Transverse colon (tissue), 4 donors: ENCODE results near the gene SPACA1. TPM values are rescaled to one million over a fixed set of nuclear protein-coding genes. Genes with fewer than 3 reads are reported as not detected.

Experiments used
- DNase-seq: peaks from one replicate; pipeline ENCODE4 v3.0.0-alpha.2; 2019
- H3K27ac ChIP-seq, 4 donors: fragments of 200-600 bp; sonication (generic); 2 replicates each; pipeline ENCODE4 v1.5.1; 2016 to 2018; ENCODE audit warnings: inconsistent platforms in 4 of 4
- H3K27me3 ChIP-seq: fragments of 200-600 bp; sonication (generic); 2 replicates; pipeline ENCODE4 v1.5.1; 2017; ENCODE audit warnings: inconsistent platforms
- H3K36me3 ChIP-seq, 4 donors: fragments of 200-600 bp; sonication (generic); 2 replicates each; pipeline ENCODE4 v1.5.1; 2017 to 2019; ENCODE audit warnings: inconsistent platforms in 4 of 4
- H3K4me1 ChIP-seq, 4 donors: fragments of 200-600 bp; sonication (generic); 2 replicates each; pipeline ENCODE4 v1.5.1; 2017 to 2020; ENCODE audit warnings: inconsistent platforms in 4 of 4
- H3K4me3 ChIP-seq, 4 donors: fragments of 200-600 bp; sonication (generic); 1 replicate in 1 of 4; 2 replicates in 3 of 4; pipeline versions ENCODE4 v1.5.1 to v1.6.1; 2017 to 2019; ENCODE audit warnings: inconsistent platforms in 4 of 4
- H3K9me3 ChIP-seq, 2 donors: fragments of 200-600 bp; sonication (generic); 2 replicates each; pipeline ENCODE4 v1.5.1; 2017 to 2019; ENCODE audit warnings: inconsistent platforms in 2 of 2
- CTCF ChIP-seq, 5 experiments: fragments of 200-600 bp in 3 of 5; fragments of 450-650 bp in 2 of 5; sonication (generic) in 3 of 5; IDR thresholded peaks; 1 replicate in 2 of 5; 2 replicates in 3 of 5; pipeline ENCODE4 v1.5.1; 2016 to 2017; ENCODE audit warnings: antibody characterized with exemption in 5 of 5, inconsistent platforms in 3 of 5, mild to moderate bottlenecking in 2 of 5, moderate library complexity in 1 of 5
- EP300 ChIP-seq: sonication (generic); formaldehyde crosslinking; IDR thresholded peaks from one replicate; pipeline ENCODE4 v1.6.1; 2017; ENCODE audit warnings: antibody characterized with exemption, low read depth
- POLR2A ChIP-seq: fragments of 450-650 bp; IDR thresholded peaks from one replicate; pipeline ENCODE4 v1.6.1; 2016; ENCODE audit warnings: antibody characterized with exemption, mild to moderate bottlenecking, moderate library complexity
- POLR2AphosphoS5 ChIP-seq, 3 donors: sonication (generic); formaldehyde crosslinking; IDR thresholded peaks; one replicate each; pipeline ENCODE4 v1.6.1; 2016; ENCODE audit warnings: antibody characterized with exemption in 3 of 3
- WGBS, 2 donors: methylation state at CpG; one replicate each; pipeline ENCODE4 v1.1.5; 2018; ENCODE audit warnings: low coverage in 1 of 2; 5-methylcytosine and 5-hydroxymethylcytosine counted together
- in situ Hi-C, 4 donors: fragments of 200-750 bp; cut with MboI; loops; one replicate each; pipeline versions ENCODE4 v1.15.0 to v1.15.1; 2017; ENCODE audit warnings: low sequenced_read_pairs in 3 of 4, low pct_ligation_motif_present in 1 of 4, low pct_unique_long_range_greater_than_20kb in 1 of 4
- intact Hi-C: fragments of 100-400 bp; cut with DNase I; formaldehyde crosslinking; loops from one replicate; pipeline ENCODE4 v1.15.1; 2023; ENCODE audit warnings: low total_unique reads
- total RNA-seq, 4 donors: library from RNA; depleted of rRNA; stranded (reverse); fragments of >200 nt; gene quantifications; one replicate each; pipeline ENCODE4 v1.1.0, GENCODE V29; 2016

The SPACA1 gene
- total RNA-seq, 4 donors from 2014 or later: not detected

DNA sequence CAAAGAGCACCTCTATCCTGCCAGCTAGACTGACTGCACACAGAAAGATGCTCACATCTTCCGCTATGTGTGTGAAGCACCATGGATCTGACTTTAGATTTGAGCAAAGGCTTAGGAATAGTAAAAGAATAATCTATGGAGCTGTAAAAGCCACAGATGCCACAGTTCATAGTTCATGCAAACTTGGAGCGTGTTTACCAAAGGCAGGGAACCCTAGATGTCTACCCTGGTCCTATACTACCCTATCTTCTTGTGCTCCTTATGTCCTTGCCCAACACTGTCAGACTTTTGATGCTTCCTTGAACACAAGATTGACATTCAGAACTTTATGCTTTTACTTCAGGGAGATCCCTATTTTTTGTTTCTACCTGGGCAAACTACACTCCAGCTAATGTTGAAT lies 39.2 kb downstream of the SPACA1 start:
- Histone ChIP-seq H3K9me3 (no peaks in the 10 kb centered on the region), H3K4me1 (peaks cover 0 to 14% (median 2%) of the 10 kb centered on the region in 4 donors), H3K27ac (no peak overlapping the region), H3K27me3 (no peaks in the 10 kb centered on the region), H3K36me3 (no peaks in the 10 kb centered on the region), H3K4me3 (no peak overlapping the region)
- no peak for TF ChIP-seq POLR2AphosphoS5 (IDR thresholded peaks at IDR 0.05)
- no peak for TF ChIP-seq CTCF (IDR thresholded peaks at IDR 0.05)
- TF ChIP-seq EP300: no peak
- TF ChIP-seq POLR2A: no peak
- 67 to 68% methylated on average over 1 to 2 of the region's 2 CpGs for WGBS, 2 donors
- in situ Hi-C loops: no loop called here
- intact Hi-C loops: no loop called here
- no peak for DNase-seq

GRCh38 chr6:88089708-88090107 lies 42.1 kb downstream of the SPACA1 start:
- WGBS, 2 donors: 57 to 83% methylated on average over 1 to 2 of the region's 2 CpGs
- intact Hi-C loops: no loop called here
- TF ChIP-seq POLR2AphosphoS5 (IDR thresholded peaks at IDR 0.05) (no peak), CTCF (IDR thresholded peaks at IDR 0.05) (no peak), EP300 (no peak), POLR2A (no peak)
- H3K36me3 ChIP-seq: no peaks in the 10 kb centered on the region
- no peak overlapping the region for H3K4me3 ChIP-seq
- H3K9me3 ChIP-seq: no peaks in the 10 kb centered on the region
- no peak overlapping the region for H3K27ac ChIP-seq
- in situ Hi-C loops: no loop called here
- no peak for DNase-seq
- H3K4me1 ChIP-seq: peaks cover 0 to 14% (median 2%) of the 10 kb centered on the region in 4 donors
- no peaks in the 10 kb centered on the region for H3K27me3 ChIP-seq

- no peaks in the 10 kb centered on the region for H3K9me3 ChIP-seq
- H3K27me3 ChIP-seq: no peaks in the 10 kb centered on the region
- intact Hi-C loops: no loop called here
- H3K36me3 ChIP-seq: no peaks in the 10 kb centered on the region
- no peak for DNase-seq
- H3K4me3 ChIP-seq: no peak overlapping the region
- H3K27ac ChIP-seq: no peak overlapping the region
- 80 to 83% methylated on average over 7 of the region's 7 CpGs for WGBS, 2 donors
- TF ChIP-seq POLR2A (no peak), CTCF (IDR thresholded peaks at IDR 0.05) (no peak), EP300 (no peak), POLR2AphosphoS5 (IDR thresholded peaks at IDR 0.05) (no peak)
- in situ Hi-C loops: no loop called here
- H3K4me1 ChIP-seq: no peaks in the 10 kb centered on the region
Measured at GRCh38 chr6:88105741-88106340, 58.2 kb downstream of the SPACA1 start.

- no peak overlapping the region for H3K4me3 ChIP-seq
- no peaks in the 10 kb centered on the region for H3K27me3 ChIP-seq
- no peaks in the 10 kb centered on the region for H3K4me1 ChIP-seq
- H3K36me3 ChIP-seq: no peaks in the 10 kb centered on the region
- TF ChIP-seq EP300 (no peak), CTCF (IDR thresholded peaks at IDR 0.05) (no peak), POLR2A (no peak), POLR2AphosphoS5 (IDR thresholded peaks at IDR 0.05) (no peak)
- intact Hi-C loops (no loop called here), in situ Hi-C loops (no loop called here)
- H3K9me3 ChIP-seq: no peaks in the 10 kb centered on the region
- DNase-seq: no peak
- H3K27ac ChIP-seq: no peak overlapping the region
Measured at GRCh38 chr6:88107241-88107640, 59.6 kb downstream of the SPACA1 start.
